ENCODE measurements around the gene SCIN.

DNA sequence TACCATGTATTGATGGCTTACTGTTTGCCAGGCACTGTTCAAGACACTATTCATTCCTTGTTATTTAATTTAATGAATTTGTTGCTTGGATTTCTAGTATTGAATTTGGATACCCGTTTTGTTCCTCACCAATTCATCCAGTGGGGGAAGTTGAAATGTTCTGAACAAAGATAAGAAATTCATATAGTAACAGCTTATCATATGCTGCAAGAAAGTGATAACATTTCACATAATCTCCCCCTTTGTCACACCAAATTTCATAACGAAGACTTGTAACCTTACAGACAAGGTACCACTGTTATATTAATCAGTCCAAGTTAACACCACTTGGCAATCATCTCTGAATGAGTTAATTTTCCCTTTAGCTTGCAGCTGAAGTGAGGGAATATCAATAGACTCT is 42.1 kb downstream of the SCIN start:
- TF ChIP-seq POLR2A (IDR thresholded peaks at IDR 0.05; ENCODE audit: low read depth, low read length) (no peak), POLR2AphosphoS5 (IDR thresholded peaks at IDR 0.05; ENCODE audit: low read depth, low read length) (no peak), TAF1 (IDR thresholded peaks at IDR 0.05; ENCODE audit: low read depth, low read length) (no peak), SPI1 (IDR thresholded peaks at IDR 0.05; ENCODE audit: low read depth, low read length) (no peak), POU2F2 (IDR thresholded peaks at IDR 0.05; ENCODE audit: low read depth, low read length) (no peak)

Data from GM12891 (cell line).